ENCODE measurements around the gene DYNC1H1.
A peak's percentile ranks its signal among the peaks of the same experiment; 100 is the strongest.
"Not testable (repeated sequence)": the region's sequence is repeated elsewhere in the genome, so short reads cannot be mapped to it uniquely, and the experiment has no call there.

Gene DYNC1H1

GRCh38 chr14:101965770-101966722 is 1.7 kb downstream of the DYNC1H1 start:
- no peaks in the 10 kb centered on the region for H3K9me3 ChIP-seq (ENCODE audit: control insufficient read depth, insufficient read depth, low read length)
- peak overlapping the region; percentile 98 for H3K4me3 ChIP-seq (ENCODE audit: low read depth, low read length)
- H3K27ac ChIP-seq (ENCODE audit: low read depth, low read length): peak overlapping the region; percentile 52
- peaks cover 17% of the 10 kb centered on the region for H3K27me3 ChIP-seq (ENCODE audit: control insufficient read depth, insufficient read depth, low read length)
- H3K4me1 ChIP-seq (ENCODE audit: control insufficient read depth, insufficient read depth, low read length): peaks cover 10% of the 10 kb centered on the region; the same call in 1 of the 2 replicates
- H3K36me3 ChIP-seq (ENCODE audit: control insufficient read depth, insufficient read depth, low read length): peaks cover 10% of the 10 kb centered on the region
- H3K9ac ChIP-seq (ENCODE audit: low read depth, low read length): peak overlapping the region; percentile 82; the same call in 1 of the 2 replicates

GRCh38 chr14:101966742-101967141 is 2.4 kb downstream of the DYNC1H1 start:
- H3K4me1 ChIP-seq (ENCODE audit: control insufficient read depth, insufficient read depth, low read length): peaks cover 10% of the 10 kb centered on the region; the same call in 1 of the 2 replicates
- peaks cover 11% of the 10 kb centered on the region for H3K27me3 ChIP-seq (ENCODE audit: control insufficient read depth, insufficient read depth, low read length)
- H3K9me3 ChIP-seq (ENCODE audit: control insufficient read depth, insufficient read depth, low read length): no peaks in the 10 kb centered on the region
- no peak overlapping the region; the same call in 1 of the 2 replicates for H3K9ac ChIP-seq (ENCODE audit: low read depth, low read length)
- peak overlapping the region; percentile 98; the same call in 1 of the 2 replicates for H3K4me3 ChIP-seq (ENCODE audit: low read depth, low read length)
- peaks cover 10% of the 10 kb centered on the region for H3K36me3 ChIP-seq (ENCODE audit: control insufficient read depth, insufficient read depth, low read length)
- H3K27ac ChIP-seq (ENCODE audit: low read depth, low read length): no peak overlapping the region

- Histone ChIP-seq H3K27ac (ENCODE audit: low read depth, low read length) (no peak overlapping the region), H3K9ac (ENCODE audit: low read depth, low read length) (no peak overlapping the region), H3K4me1 (ENCODE audit: control insufficient read depth, insufficient read depth, low read length) (peaks cover 18% of the 10 kb centered on the region; the same call in 1 of the 2 replicates), H3K9me3 (ENCODE audit: control insufficient read depth, insufficient read depth, low read length) (no peaks in the 10 kb centered on the region), H3K36me3 (ENCODE audit: control insufficient read depth, insufficient read depth, low read length) (peaks cover 10% of the 10 kb centered on the region), H3K4me3 (ENCODE audit: low read depth, low read length) (no peak overlapping the region), H3K27me3 (ENCODE audit: control insufficient read depth, insufficient read depth, low read length) (peaks cover 4% of the 10 kb centered on the region; the same call in 1 of the 2 replicates)
Measured at GRCh38 chr14:101968186-101968585, 3.8 kb downstream of the DYNC1H1 start.

GRCh38 chr14:101969481-101969880 is 5.1 kb downstream of the DYNC1H1 start:
- H3K4me3 ChIP-seq (ENCODE audit: low read depth, low read length): no peak overlapping the region
- H3K4me1 ChIP-seq (ENCODE audit: control insufficient read depth, insufficient read depth, low read length): peaks cover 18% of the 10 kb centered on the region; the same call in 1 of the 2 replicates
- H3K27ac ChIP-seq (ENCODE audit: low read depth, low read length): no peak overlapping the region
- no peaks in the 10 kb centered on the region for H3K27me3 ChIP-seq (ENCODE audit: control insufficient read depth, insufficient read depth, low read length)
- H3K9me3 ChIP-seq (ENCODE audit: control insufficient read depth, insufficient read depth, low read length): no peaks in the 10 kb centered on the region
- no peak overlapping the region for H3K9ac ChIP-seq (ENCODE audit: low read depth, low read length)
- H3K36me3 ChIP-seq (ENCODE audit: control insufficient read depth, insufficient read depth, low read length): peaks cover 10% of the 10 kb centered on the region

GRCh38 chr14:101970830-101971400 is 6.5 kb downstream of the DYNC1H1 start:
- H3K4me1 ChIP-seq (ENCODE audit: control insufficient read depth, insufficient read depth, low read length): peaks cover 17% of the 10 kb centered on the region; the same call in 1 of the 2 replicates
- no peak overlapping the region for H3K27ac ChIP-seq (ENCODE audit: low read depth, low read length)
- no peak overlapping the region for H3K9ac ChIP-seq (ENCODE audit: low read depth, low read length)
- no peak overlapping the region for H3K4me3 ChIP-seq (ENCODE audit: low read depth, low read length)
- peaks cover 17% of the 10 kb centered on the region for H3K36me3 ChIP-seq (ENCODE audit: control insufficient read depth, insufficient read depth, low read length)
- no peaks in the 10 kb centered on the region for H3K27me3 ChIP-seq (ENCODE audit: control insufficient read depth, insufficient read depth, low read length)
- H3K9me3 ChIP-seq (ENCODE audit: control insufficient read depth, insufficient read depth, low read length): no peaks in the 10 kb centered on the region

GRCh38 chr14:101971458-101971857 is 7.1 kb downstream of the DYNC1H1 start:
- peaks cover 12% of the 10 kb centered on the region; the same call in 1 of the 2 replicates for H3K4me1 ChIP-seq (ENCODE audit: control insufficient read depth, insufficient read depth, low read length)

GRCh38 chr14:101972126-101972866 is 7.9 kb downstream of the DYNC1H1 start:
- peak overlapping the region; percentile 3 for H3K27ac ChIP-seq (ENCODE audit: low read depth, low read length)
- no peaks in the 10 kb centered on the region for H3K9me3 ChIP-seq (ENCODE audit: control insufficient read depth, insufficient read depth, low read length)
- H3K9ac ChIP-seq (ENCODE audit: low read depth, low read length): no peak overlapping the region
- H3K36me3 ChIP-seq (ENCODE audit: control insufficient read depth, insufficient read depth, low read length): peaks cover 31% of the 10 kb centered on the region
- no peak overlapping the region for H3K4me3 ChIP-seq (ENCODE audit: low read depth, low read length)
- no peaks in the 10 kb centered on the region for H3K27me3 ChIP-seq (ENCODE audit: control insufficient read depth, insufficient read depth, low read length)
- H3K4me1 ChIP-seq (ENCODE audit: control insufficient read depth, insufficient read depth, low read length): peaks cover 8% of the 10 kb centered on the region; the same call in 1 of the 2 replicates

More at GRCh38 chr14:101971458-101971857, 7.1 kb downstream of the DYNC1H1 start:
- H3K27me3 ChIP-seq (ENCODE audit: control insufficient read depth, insufficient read depth, low read length); H3K4me3 ChIP-seq (ENCODE audit: low read depth, low read length); H3K9me3 ChIP-seq (ENCODE audit: control insufficient read depth, insufficient read depth, low read length); H3K9ac ChIP-seq (ENCODE audit: low read depth, low read length): not testable (repeated sequence)
- peak overlapping the region; percentile 3 for H3K27ac ChIP-seq (ENCODE audit: low read depth, low read length)
- H3K36me3 ChIP-seq (ENCODE audit: control insufficient read depth, insufficient read depth, low read length): peaks cover 23% of the 10 kb centered on the region

- Histone ChIP-seq H3K9ac (ENCODE audit: low read depth, low read length) (no peak overlapping the region), H3K9me3 (ENCODE audit: control insufficient read depth, insufficient read depth, low read length) (no peaks in the 10 kb centered on the region), H3K27ac (ENCODE audit: low read depth, low read length) (no peak overlapping the region), H3K4me3 (ENCODE audit: low read depth, low read length) (no peak overlapping the region), H3K36me3 (ENCODE audit: control insufficient read depth, insufficient read depth, low read length) (peaks cover 38% of the 10 kb centered on the region), H3K27me3 (ENCODE audit: control insufficient read depth, insufficient read depth, low read length) (no peaks in the 10 kb centered on the region), H3K4me1 (ENCODE audit: control insufficient read depth, insufficient read depth, low read length) (peaks cover 8% of the 10 kb centered on the region; the same call in 1 of the 2 replicates)
Measured at GRCh38 chr14:101973356-101973755, 9.0 kb downstream of the DYNC1H1 start.

GRCh38 chr14:101975231-101975630 is 10.9 kb downstream of the DYNC1H1 start:
- H3K9me3 ChIP-seq (ENCODE audit: control insufficient read depth, insufficient read depth, low read length): no peaks in the 10 kb centered on the region
- H3K4me3 ChIP-seq (ENCODE audit: low read depth, low read length): no peak overlapping the region
- H3K9ac ChIP-seq (ENCODE audit: low read depth, low read length): no peak overlapping the region
- no peak overlapping the region for H3K27ac ChIP-seq (ENCODE audit: low read depth, low read length)
- no peaks in the 10 kb centered on the region for H3K27me3 ChIP-seq (ENCODE audit: control insufficient read depth, insufficient read depth, low read length)
- H3K36me3 ChIP-seq (ENCODE audit: control insufficient read depth, insufficient read depth, low read length): peaks cover 50% of the 10 kb centered on the region
- peaks cover 8% of the 10 kb centered on the region; the same call in 1 of the 2 replicates for H3K4me1 ChIP-seq (ENCODE audit: control insufficient read depth, insufficient read depth, low read length)

GRCh38 chr14:101977311-101978071 is 13.1 kb downstream of the DYNC1H1 start:
- no peak overlapping the region for H3K4me3 ChIP-seq (ENCODE audit: low read depth, low read length)
- H3K36me3 ChIP-seq (ENCODE audit: control insufficient read depth, insufficient read depth, low read length): peaks cover 71% of the 10 kb centered on the region
- H3K9ac ChIP-seq (ENCODE audit: low read depth, low read length): no peak overlapping the region
- H3K4me1 ChIP-seq (ENCODE audit: control insufficient read depth, insufficient read depth, low read length): peaks cover 4% of the 10 kb centered on the region; the same call in 1 of the 2 replicates
- no peaks in the 10 kb centered on the region for H3K27me3 ChIP-seq (ENCODE audit: control insufficient read depth, insufficient read depth, low read length)
- H3K27ac ChIP-seq (ENCODE audit: low read depth, low read length): no peak overlapping the region
- H3K9me3 ChIP-seq (ENCODE audit: control insufficient read depth, insufficient read depth, low read length): no peaks in the 10 kb centered on the region

Measured in HUES48 (cell line).